HG02970 (cell line): ENCODE measurements around the gene IL11.

Experiments
- ATAC-seq: cut with Tn5 transposase; IDR thresholded peaks from one replicate; pipeline ENCODE4 v1.9.1; 2021; ENCODE audit warnings: mild to moderate bottlenecking, moderate library complexity, moderate number of reproducible peaks; ENCODE audit not compliant: unreplicated experiment, low FRiP score

Gene IL11

GRCh38 chr19:55353803-55354697 lies 16.2 kb downstream of the IL11 start:
- ATAC-seq: no peak

GRCh38 chr19:55353356-55353802 lies 16.9 kb downstream of the IL11 start:
- no peak for ATAC-seq

- ATAC-seq: no peak
These were observed 17.6 kb downstream of the IL11 start for GRCh38 chr19:55352549-55353145.

- no peak for ATAC-seq
These were observed 18.2 kb downstream of the IL11 start for GRCh38 chr19:55352040-55352439.

GRCh38 chr19:55350620-55351315 lies 19.5 kb downstream of the IL11 start:
- no peak for ATAC-seq

- no peak for ATAC-seq
These were observed 21.8 kb downstream of the IL11 start for GRCh38 chr19:55348317-55349034.

GRCh38 chr19:55347442-55348009 lies 22.7 kb downstream of the IL11 start:
- ATAC-seq: no peak

- ATAC-seq: no peak
These were observed 23.4 kb downstream of the IL11 start for GRCh38 chr19:55346725-55347441.

GRCh38 chr19:55345818-55346724 lies 24.2 kb downstream of the IL11 start:
- no peak for ATAC-seq

GRCh38 chr19:55345101-55345817 lies 25.0 kb downstream of the IL11 start:
- no peak for ATAC-seq

- ATAC-seq: no peak
These were observed 25.8 kb downstream of the IL11 start for GRCh38 chr19:55344444-55344843.

- ATAC-seq: no peak
These were observed 28.4 kb downstream of the IL11 start for GRCh38 chr19:55341595-55342531.

- no peak for ATAC-seq
These were observed 29.1 kb downstream of the IL11 start for GRCh38 chr19:55341171-55341588.

- no peak for ATAC-seq
These were observed 29.5 kb downstream of the IL11 start for GRCh38 chr19:55340784-55341147.

GRCh38 chr19:55339889-55340783 lies 30.1 kb downstream of the IL11 start:
- no peak for ATAC-seq
